IMR-90 (cell line): ENCODE results near the gene ZBTB1. TPM values are rescaled to one million over a fixed set of nuclear protein-coding genes. Genes with fewer than 3 reads are reported as not detected.

Experiments
- ATAC-seq: fragments of 200-7000 bp; cut with Tn5 transposase; 2 replicates; pipeline ENCODE4 v1.9.1; 2020; ENCODE audit warnings: low read depth, mild to moderate bottlenecking, moderate library complexity
- BruUV-seq: library from RNA; stranded (reverse); fragments of 400-500 nt; replicated peaks from 2 replicates; lab custom pipeline; 2021; lab: Mats Ljungman, UMichigan
- CTCF ChIA-PET: fragments of 300-600 bp; formaldehyde crosslinking; extraction: SDS; loops from one replicate; lab custom pipeline; 2021; ENCODE audit warnings: antibody characterized with exemption; lab: Yijun Ruan, JAX
- POLR2A ChIA-PET: fragments of 300-600 bp; sonication (Branson Sonifier 250); formaldehyde crosslinking; loops from one replicate; lab custom pipeline; 2022; ENCODE audit warnings: antibody characterized with exemption; ENCODE audit not compliant: unreplicated experiment; lab: Charles Lee
- DNase-seq: peaks from one replicate; pipeline ENCODE4 v3.0.0; 2013
- H2AFZ ChIP-seq: replicated peaks from 2 replicates; pipeline ENCODE3; 2013; ENCODE audit warnings: low read length, mild to moderate bottlenecking; ENCODE audit not compliant: poor library complexity
- H2AK5ac ChIP-seq: 2 replicates; pipeline ENCODE4 v1.6.1; 2013; ENCODE audit warnings: low read depth, low read length, inconsistent platforms
- H2AK9ac ChIP-seq: replicated peaks from 2 replicates; pipeline ENCODE3; 2013; ENCODE audit warnings: mild to moderate bottlenecking, low read depth, low read length, moderate library complexity; ENCODE audit not compliant: poor library complexity
- H2BK120ac ChIP-seq: 2 replicates; pipeline ENCODE4 v1.6.1; 2013; ENCODE audit warnings: low read depth, low read length, inconsistent platforms
- H2BK15ac ChIP-seq: 3 replicates; pipeline ENCODE4 v1.6.1; 2013; ENCODE audit warnings: low read depth, low read length, inconsistent platforms
- H2BK20ac ChIP-seq: 2 replicates; pipeline ENCODE4 v1.6.1; 2013; ENCODE audit warnings: low read depth, mild to moderate bottlenecking, inconsistent platforms, low read length, moderate library complexity
- H2BK5ac ChIP-seq: 2 replicates; pipeline ENCODE4 v1.6.1; 2013; ENCODE audit warnings: mild to moderate bottlenecking, low read depth, low read length, inconsistent platforms; ENCODE audit not compliant: poor library complexity, severe bottlenecking
- H3K14ac ChIP-seq: replicated peaks from 2 replicates; pipeline ENCODE4 v1.6.1; 2013; ENCODE audit warnings: low read depth, low read length, inconsistent platforms
- H3K18ac ChIP-seq: 2 replicates; pipeline ENCODE4 v1.6.1; 2013; ENCODE audit warnings: low read depth, low read length, control low read depth
- H3K23ac ChIP-seq: 2 replicates; pipeline ENCODE4 v1.6.1; 2013; ENCODE audit warnings: low read depth, low read length, inconsistent platforms
- H3K27ac ChIP-seq: 2 replicates; pipeline ENCODE4 v1.5.1; 2013; ENCODE audit warnings: mild to moderate bottlenecking, control low read depth, low read length; ENCODE audit not compliant: insufficient read depth
- H3K27me3 ChIP-seq: 2 replicates; pipeline ENCODE4 v1.6.1; 2013; ENCODE audit warnings: low read length; ENCODE audit not compliant: control insufficient read depth, insufficient read depth
- H3K36me3 ChIP-seq: 2 replicates; pipeline ENCODE4 v1.6.1; 2013; ENCODE audit warnings: low read length, mixed read lengths; ENCODE audit not compliant: control insufficient read depth, insufficient read depth
- H3K4ac ChIP-seq: 2 replicates; pipeline ENCODE4 v1.6.1; 2013; ENCODE audit warnings: low read depth, low read length, inconsistent platforms
- H3K4me1 ChIP-seq: 2 replicates; pipeline ENCODE4 v1.6.1; 2013; ENCODE audit warnings: low read length, mixed read lengths; ENCODE audit not compliant: control insufficient read depth, insufficient read depth
- H3K4me2 ChIP-seq: 2 replicates; pipeline ENCODE4 v1.6.1; 2013; ENCODE audit warnings: low read depth, mild to moderate bottlenecking, control low read depth, low read length, moderate library complexity
- H3K4me3 ChIP-seq: 2 replicates; pipeline ENCODE4 v1.5.1; 2013; ENCODE audit warnings: low read depth, mild to moderate bottlenecking, control low read depth, low read length, moderate library complexity; ENCODE audit not compliant: insufficient read depth
- H3K56ac ChIP-seq: 2 replicates; pipeline ENCODE4 v1.6.1; 2013; ENCODE audit warnings: low read length, inconsistent platforms; ENCODE audit not compliant: insufficient read depth; ENCODE audit errors: extremely low read depth
- H3K79me1 ChIP-seq, 2 experiments: 2 replicates each; pipeline ENCODE4 v1.6.1; 2013; ENCODE audit warnings: low read length in 2 of 2, inconsistent platforms in 1 of 2, low read depth in 1 of 2
- H3K9ac ChIP-seq: 2 replicates; pipeline ENCODE4 v1.6.1; 2013; ENCODE audit warnings: low read depth, low read length, control low read depth
- H3K9me1 ChIP-seq: 2 replicates; pipeline ENCODE4 v1.6.1; 2013; ENCODE audit warnings: low read length, inconsistent platforms; ENCODE audit not compliant: insufficient read depth
- H3K9me3 ChIP-seq: 2 replicates; pipeline ENCODE4 v1.6.1; 2013; ENCODE audit warnings: low read length; ENCODE audit not compliant: control insufficient read depth, insufficient read depth
- H4K20me1 ChIP-seq: 2 replicates; pipeline ENCODE4 v1.6.1; 2013; ENCODE audit warnings: low read length, inconsistent platforms; ENCODE audit not compliant: insufficient read depth
- H4K5ac ChIP-seq: 2 replicates; pipeline ENCODE4 v1.6.1; 2013; ENCODE audit warnings: mild to moderate bottlenecking, low read depth, low read length, control low read depth
- H4K8ac ChIP-seq, 2 experiments: 2 replicates each; pipeline ENCODE4 v1.6.1; 2013; ENCODE audit warnings: low read depth in 2 of 2, low read length in 2 of 2, control low read depth in 1 of 2, inconsistent platforms in 1 of 2
- H4K91ac ChIP-seq: 2 replicates; pipeline ENCODE4 v1.6.1; 2013; ENCODE audit warnings: low read depth, low read length, inconsistent platforms; ENCODE audit not compliant: insufficient read depth
- CEBPB ChIP-seq: IDR thresholded peaks from 2 replicates; pipeline ENCODE4 v1.6.1; 2012; ENCODE audit warnings: low read depth, low read length, improper control_type of control experiment
- CHD1 ChIP-seq: IDR thresholded peaks from 2 replicates; pipeline ENCODE4 v1.6.1; 2012; ENCODE audit warnings: low read depth, low read length, improper control_type of control experiment
- CTCF ChIP-seq: conservative IDR thresholded peaks from 2 replicates; pipeline ENCODE4 v1.5.1; 2012; ENCODE audit warnings: mild to moderate bottlenecking, low read depth, low read length, improper control_type of control experiment
- ELK1 ChIP-seq: fragments of 150-350 bp; IDR thresholded peaks from 2 replicates; pipeline ENCODE4 v1.6.1; 2016; ENCODE audit warnings: low read depth, mild to moderate bottlenecking, low read length, moderate library complexity, borderline replicate concordance
- FOS ChIP-seq: fragments of 150-350 bp; IDR thresholded peaks from 2 replicates; pipeline ENCODE4 v1.6.1; 2016; ENCODE audit warnings: low read depth, low read length
- MAFK ChIP-seq: IDR thresholded peaks from 2 replicates; pipeline ENCODE4 v1.6.1; 2012; ENCODE audit warnings: low read depth, low read length, improper control_type of control experiment
- MAZ ChIP-seq: IDR thresholded peaks from 2 replicates; pipeline ENCODE4 v1.6.1; 2012; ENCODE audit warnings: low read depth, mild to moderate bottlenecking, low read length, improper control_type of control experiment, moderate library complexity, borderline replicate concordance
- POLR2A ChIP-seq: IDR thresholded peaks from 2 replicates; pipeline ENCODE4 v1.6.1; 2012; ENCODE audit warnings: mild to moderate bottlenecking, low read depth, low read length
- RAD21 ChIP-seq: IDR thresholded peaks from 2 replicates; pipeline ENCODE4 v1.6.1; 2012; ENCODE audit warnings: low read length, improper control_type of control experiment
- RCOR1 ChIP-seq: IDR thresholded peaks from 2 replicates; pipeline ENCODE4 v1.6.1; 2012; ENCODE audit warnings: mild to moderate bottlenecking, low read length, improper control_type of control experiment; ENCODE audit not compliant: insufficient replicate concordance
- RFX5 ChIP-seq: IDR thresholded peaks from 2 replicates; pipeline ENCODE4 v1.8.0; 2012; ENCODE audit warnings: low read depth, mild to moderate bottlenecking, low read length, moderate library complexity
- USF2 ChIP-seq: fragments of 150-350 bp; IDR thresholded peaks from 2 replicates; pipeline ENCODE4 v1.6.1; 2017; ENCODE audit warnings: mild to moderate bottlenecking, antibody characterized with exemption, low read length, low read depth
- dilution Hi-C: fragments of 300-500 bp; cut with HindIII; formaldehyde crosslinking; loops from one replicate; pipeline ENCODE4 v1.14.3; 2018; ENCODE audit warnings: low sequenced_read_pairs; ENCODE audit not compliant: unreplicated experiment
- in situ Hi-C: fragments of 300-500 bp; cut with MboI; formaldehyde crosslinking; loops from 3 replicates; pipeline ENCODE4 v1.14.3; 2019; ENCODE audit warnings: low sequenced_read_pairs, inconsistent platforms, mixed read lengths
- intact Hi-C: fragments of 100-400 bp; cut with micrococcal nuclease; formaldehyde crosslinking; loops from 2 replicates; pipeline ENCODE4 v1.10.0; 2022
- polyA plus RNA-seq, 3 experiments: library from polyadenylated mRNA; depleted of rRNA; stranded (reverse); fragments of >200 nt; gene quantifications; 2 replicates each; pipeline ENCODE4 v1.2.3, GENCODE V29; 2012; ENCODE audit warnings: low replicate concordance in 1 of 3
- total RNA-seq: library from RNA; depleted of rRNA; stranded (reverse); fragments of >200 nt; gene quantifications from 2 replicates; pipeline ENCODE4 v1.2.3, GENCODE V29; 2012

Gene ZBTB1
- total and polyA plus RNA-seq, 2 of the 4 experiments (the other 2 are of a cell fraction): 19.0 to 37.3 TPM

GRCh38 chr14:64467566-64467965, 37.0 kb upstream of the ZBTB1 start:
- Histone ChIP-seq H2BK120ac (no peak overlapping the region), H2AK9ac (no peak overlapping the region), H3K23ac (no peak overlapping the region), H3K4ac (no peak overlapping the region), H2BK15ac (no peak overlapping the region), H2BK5ac (no peak overlapping the region), H3K56ac (no peak overlapping the region), H3K36me3 (no peaks in the 10 kb centered on the region), H3K4me2 (no peak overlapping the region), H3K14ac (no peak overlapping the region), H3K27me3 (no peaks in the 10 kb centered on the region), H4K20me1 (no peaks in the 10 kb centered on the region), H3K9me3 (no peaks in the 10 kb centered on the region), H2AFZ (no peak overlapping the region), H4K8ac (no peak overlapping the region), H3K27ac (no peak overlapping the region), H4K5ac (no peak overlapping the region), H3K18ac (no peak overlapping the region), H2AK5ac (no peak overlapping the region), H3K79me1 (no peaks in the 10 kb centered on the region), H4K91ac (no peak overlapping the region), H3K9me1 (no peaks in the 10 kb centered on the region), H3K9ac (no peak overlapping the region), H2BK20ac (no peak overlapping the region), H3K4me1 (no peaks in the 10 kb centered on the region; the same call in 1 of the 2 replicates), H3K4me3 (no peak overlapping the region)
- TF ChIP-seq USF2: no peak
- TF ChIP-seq RCOR1: no peak
- TF ChIP-seq MAZ: no peak
- TF ChIP-seq CEBPB: no peak
- no peak for TF ChIP-seq CHD1
- TF ChIP-seq MAFK: no peak
- no peak for TF ChIP-seq FOS
- TF ChIP-seq ELK1: no peak
- TF ChIP-seq POLR2A: no peak
- TF ChIP-seq RFX5: no peak
- no peak for TF ChIP-seq RAD21
- no peak for TF ChIP-seq CTCF
- no TSS peak for BruUV-seq
- CTCF ChIA-PET: interaction anchor here (1.8 kb wide), 1 partner anchor 124 kb away, joined by 6 read pairs; no protein-coding TSS in a partner anchor
- ATAC-seq: no peak
- intact Hi-C loops: no loop called here
- dilution Hi-C loops: no loop called here
- DNase-seq: no peak
- POLR2A ChIA-PET: no interaction called here
- in situ Hi-C loops: no loop called here
